GM23338 (cell line): ENCODE results near the gene SLC15A1. TPM values are rescaled to one million over a fixed set of nuclear protein-coding genes. Genes with fewer than 3 reads are reported as not detected.

ENCODE experiments used
- ATAC-seq: fragments of 200-7000 bp; cut with Tn5 transposase; 3 replicates; pipeline ENCODE4 v1.9.1; 2020
- DNase-seq: peaks from one replicate; pipeline ENCODE4 v3.0.0-alpha.2; 2015; ENCODE audit warnings: low spot score
- H2AFZ ChIP-seq: fragments of 200-600 bp; sonication (generic); 2 replicates; pipeline ENCODE4 v1.8.0; 2016; ENCODE audit warnings: antibody characterized with exemption, mild to moderate bottlenecking, moderate library complexity
- H3F3A ChIP-seq: fragments of 200-600 bp; sonication (generic); replicated peaks from 2 replicates; pipeline ENCODE4 v1.8.0; 2017; ENCODE audit warnings: antibody characterized with exemption, mixed run types, low read depth
- H3K27ac ChIP-seq: fragments of 200-600 bp; sonication (generic); 2 replicates; pipeline ENCODE4 v1.6.1; 2016; ENCODE audit warnings: low read depth
- H3K27me3 ChIP-seq: fragments of 200-600 bp; sonication (generic); 2 replicates; pipeline ENCODE4 v1.8.0; 2016; ENCODE audit warnings: mild to moderate bottlenecking, mixed run types, moderate library complexity; ENCODE audit not compliant: insufficient read depth
- H3K36me3 ChIP-seq: fragments of 200-600 bp; sonication (generic); 2 replicates; pipeline ENCODE4 v1.8.0; 2016; ENCODE audit warnings: mild to moderate bottlenecking; ENCODE audit not compliant: insufficient read depth
- H3K4me1 ChIP-seq: fragments of 200-600 bp; sonication (generic); 2 replicates; pipeline ENCODE4 v1.8.0; 2016; ENCODE audit warnings: mild to moderate bottlenecking, moderate library complexity; ENCODE audit not compliant: insufficient read depth
- H3K4me2 ChIP-seq: fragments of 200-600 bp; sonication (generic); 2 replicates; pipeline ENCODE4 v1.7.1; 2017; ENCODE audit warnings: mixed run types
- H3K4me3 ChIP-seq: fragments of 200-600 bp; sonication (generic); 2 replicates; pipeline ENCODE4 v1.6.1; 2016; ENCODE audit warnings: mixed run types
- H3K79me2 ChIP-seq: fragments of 200-600 bp; sonication (generic); replicated peaks from 2 replicates; pipeline ENCODE4 v1.8.0; 2017; ENCODE audit warnings: mild to moderate bottlenecking; ENCODE audit not compliant: insufficient read depth
- H3K9me2 ChIP-seq: fragments of 200-600 bp; sonication (generic); 2 replicates; pipeline ENCODE4 v1.8.0; 2017; ENCODE audit not compliant: insufficient read depth
- H4K20me1 ChIP-seq: fragments of 200-600 bp; sonication (generic); replicated peaks from 2 replicates; pipeline ENCODE4 v1.8.0; 2017; ENCODE audit warnings: mild to moderate bottlenecking; ENCODE audit not compliant: insufficient read depth
- H3K27ac Mint-ChIP-seq: 2 replicates; pipeline ENCODE4 v1.8.0; 2020; ENCODE audit warnings: inconsistent platforms, mild to moderate bottlenecking, moderate library complexity, mixed read lengths
- H3K27me3 Mint-ChIP-seq: 3 replicates; pipeline ENCODE4 v1.8.0; 2022; ENCODE audit warnings: low read depth, mild to moderate bottlenecking, moderate library complexity, mixed read lengths, inconsistent platforms; ENCODE audit not compliant: insufficient read depth, poor library complexity
- H3K36me3 Mint-ChIP-seq: 3 replicates; pipeline ENCODE4 v1.8.0; 2021; ENCODE audit warnings: low read depth, mild to moderate bottlenecking, inconsistent platforms, moderate library complexity, mixed read lengths
- H3K4me1 Mint-ChIP-seq: 3 replicates; pipeline ENCODE4 v1.8.0; 2020; ENCODE audit warnings: mild to moderate bottlenecking, inconsistent platforms, mixed read lengths
- H3K4me3 Mint-ChIP-seq: 3 replicates; pipeline ENCODE4 v1.8.0; 2021; ENCODE audit warnings: moderate library complexity, mild to moderate bottlenecking, inconsistent platforms, mixed read lengths
- H3K9me3 Mint-ChIP-seq: 3 replicates; pipeline ENCODE4 v1.8.0; 2020; ENCODE audit warnings: moderate library complexity, mild to moderate bottlenecking, inconsistent platforms, mixed read lengths
- CREB1 ChIP-seq: fragments of 250-450 bp; sonication (Bioruptor Pico); IDR thresholded peaks from 2 replicates; pipeline ENCODE4 v1.5.0; 2020; ENCODE audit warnings: low read depth, mild to moderate bottlenecking, moderate library complexity
- EZH2 ChIP-seq: fragments of 200-600 bp; sonication (generic); IDR thresholded peaks from one replicate; pipeline ENCODE4 v1.8.0; 2017; ENCODE audit warnings: antibody characterized with exemption, mild to moderate bottlenecking, low read depth; ENCODE audit not compliant: unreplicated experiment
- EZH2phosphoT487 ChIP-seq: fragments of 200-600 bp; sonication (generic); IDR thresholded peaks from one replicate; pipeline ENCODE4 v1.8.1; 2018; ENCODE audit warnings: antibody characterized with exemption; ENCODE audit not compliant: unreplicated experiment
- JUNB ChIP-seq: IDR thresholded peaks from one replicate; pipeline ENCODE4 v1.6.1; 2016; ENCODE audit warnings: antibody characterized with exemption; ENCODE audit not compliant: unreplicated experiment
- NANOG ChIP-seq: IDR thresholded peaks from 2 replicates; pipeline ENCODE4 v1.6.1; 2016; ENCODE audit warnings: antibody characterized with exemption, borderline replicate concordance
- POLR2AphosphoS5 ChIP-seq: IDR thresholded peaks from 2 replicates; pipeline ENCODE4 v1.6.1; 2016; ENCODE audit warnings: antibody characterized with exemption, low read depth
- STAT1 ChIP-seq: IDR thresholded peaks from one replicate; pipeline ENCODE4 v1.6.1; 2016; ENCODE audit warnings: antibody characterized with exemption; ENCODE audit not compliant: unreplicated experiment
- ZNF114 ChIP-seq: fragments of 250-450 bp; sonication (Bioruptor Pico); IDR thresholded peaks from 2 replicates; pipeline ENCODE4 v1.5.0; 2020; ENCODE audit warnings: mild to moderate bottlenecking, moderate library complexity
- ZNF331 ChIP-seq: fragments of 250-450 bp; sonication (Bioruptor Pico); IDR thresholded peaks from 2 replicates; pipeline ENCODE4 v1.5.0; 2020; ENCODE audit warnings: low read depth, mild to moderate bottlenecking, moderate library complexity
- polyA plus RNA-seq: library from polyadenylated mRNA; unstranded; fragments of >200 nt; fragmentation: Nextera tagmentation; extraction: Ambion mirVana; gene quantifications from 2 replicates; pipeline ENCODE4 v1.2.1, GENCODE V29; 2016
- total RNA-seq: library from RNA; depleted of rRNA; stranded (reverse); fragments of >200 nt; shearing (Covaris generic); gene quantifications from 2 replicates; pipeline ENCODE4 v1.2.3, GENCODE V29; 2014
- TF ChIP-seq, protein P1 (sequence below): IDR thresholded peaks from 2 replicates; pipeline ENCODE4 v1.6.1; 2016; ENCODE audit warnings: antibody characterized with exemption
- TF ChIP-seq, protein P2 (sequence below): IDR thresholded peaks from one replicate; pipeline ENCODE4 v1.6.1; 2018; ENCODE audit warnings: antibody characterized with exemption; ENCODE audit not compliant: unreplicated experiment

Gene SLC15A1
- total and polyA plus RNA-seq, 2 experiments from 2014 or later = 1.6 to 3.0 TPM

GRCh38 chr13:98743377-98743776, 9.1 kb downstream of the SLC15A1 start:
- peaks cover 4% of the 10 kb centered on the region for H3K27me3 Mint-ChIP-seq
- no peak overlapping the region for H3K4me3 Mint-ChIP-seq
- Histone ChIP-seq H3K4me1 (no peaks in the 10 kb centered on the region), H3K79me2 (no peaks in the 10 kb centered on the region), H3K27ac (no peak overlapping the region), H3K36me3 (peaks cover 6% of the 10 kb centered on the region; the same call in 1 of the 2 replicates), H3K4me3 (no peak overlapping the region), H3K27me3 (no peaks in the 10 kb centered on the region), H3F3A (no peaks in the 10 kb centered on the region), H4K20me1 (no peaks in the 10 kb centered on the region), H2AFZ (no peak overlapping the region), H3K9me2 (no peaks in the 10 kb centered on the region), H3K4me2 (no peak overlapping the region)
- no peak for DNase-seq
- no peak for TF ChIP-seq STAT1
- TF ChIP-seq CREB1 (CRISPR knock-in tag) = no peak
- TF ChIP-seq, protein P1, sequence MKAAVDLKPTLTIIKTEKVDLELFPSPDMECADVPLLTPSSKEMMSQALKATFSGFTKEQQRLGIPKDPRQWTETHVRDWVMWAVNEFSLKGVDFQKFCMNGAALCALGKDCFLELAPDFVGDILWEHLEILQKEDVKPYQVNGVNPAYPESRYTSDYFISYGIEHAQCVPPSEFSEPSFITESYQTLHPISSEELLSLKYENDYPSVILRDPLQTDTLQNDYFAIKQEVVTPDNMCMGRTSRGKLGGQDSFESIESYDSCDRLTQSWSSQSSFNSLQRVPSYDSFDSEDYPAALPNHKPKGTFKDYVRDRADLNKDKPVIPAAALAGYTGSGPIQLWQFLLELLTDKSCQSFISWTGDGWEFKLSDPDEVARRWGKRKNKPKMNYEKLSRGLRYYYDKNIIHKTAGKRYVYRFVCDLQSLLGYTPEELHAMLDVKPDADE = no peak
- TF ChIP-seq NANOG = no peak
- no peak for TF ChIP-seq POLR2AphosphoS5
- no peak for TF ChIP-seq JUNB
- TF ChIP-seq EZH2phosphoT487 = no peak
- TF ChIP-seq, protein P2, sequence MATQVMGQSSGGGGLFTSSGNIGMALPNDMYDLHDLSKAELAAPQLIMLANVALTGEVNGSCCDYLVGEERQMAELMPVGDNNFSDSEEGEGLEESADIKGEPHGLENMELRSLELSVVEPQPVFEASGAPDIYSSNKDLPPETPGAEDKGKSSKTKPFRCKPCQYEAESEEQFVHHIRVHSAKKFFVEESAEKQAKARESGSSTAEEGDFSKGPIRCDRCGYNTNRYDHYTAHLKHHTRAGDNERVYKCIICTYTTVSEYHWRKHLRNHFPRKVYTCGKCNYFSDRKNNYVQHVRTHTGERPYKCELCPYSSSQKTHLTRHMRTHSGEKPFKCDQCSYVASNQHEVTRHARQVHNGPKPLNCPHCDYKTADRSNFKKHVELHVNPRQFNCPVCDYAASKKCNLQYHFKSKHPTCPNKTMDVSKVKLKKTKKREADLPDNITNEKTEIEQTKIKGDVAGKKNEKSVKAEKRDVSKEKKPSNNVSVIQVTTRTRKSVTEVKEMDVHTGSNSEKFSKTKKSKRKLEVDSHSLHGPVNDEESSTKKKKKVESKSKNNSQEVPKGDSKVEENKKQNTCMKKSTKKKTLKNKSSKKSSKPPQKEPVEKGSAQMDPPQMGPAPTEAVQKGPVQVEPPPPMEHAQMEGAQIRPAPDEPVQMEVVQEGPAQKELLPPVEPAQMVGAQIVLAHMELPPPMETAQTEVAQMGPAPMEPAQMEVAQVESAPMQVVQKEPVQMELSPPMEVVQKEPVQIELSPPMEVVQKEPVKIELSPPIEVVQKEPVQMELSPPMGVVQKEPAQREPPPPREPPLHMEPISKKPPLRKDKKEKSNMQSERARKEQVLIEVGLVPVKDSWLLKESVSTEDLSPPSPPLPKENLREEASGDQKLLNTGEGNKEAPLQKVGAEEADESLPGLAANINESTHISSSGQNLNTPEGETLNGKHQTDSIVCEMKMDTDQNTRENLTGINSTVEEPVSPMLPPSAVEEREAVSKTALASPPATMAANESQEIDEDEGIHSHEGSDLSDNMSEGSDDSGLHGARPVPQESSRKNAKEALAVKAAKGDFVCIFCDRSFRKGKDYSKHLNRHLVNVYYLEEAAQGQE = no peak
- no peak for TF ChIP-seq EZH2
- TF ChIP-seq ZNF114 (CRISPR knock-in tag) = no peak
- H3K36me3 Mint-ChIP-seq = peaks cover 14% of the 10 kb centered on the region
- peaks cover 23% of the 10 kb centered on the region for H3K9me3 Mint-ChIP-seq
- H3K4me1 Mint-ChIP-seq = peaks cover 7% of the 10 kb centered on the region; the same call in 1 of the 3 replicates
- no peak for ATAC-seq
- no peak overlapping the region for H3K27ac Mint-ChIP-seq

DNA sequence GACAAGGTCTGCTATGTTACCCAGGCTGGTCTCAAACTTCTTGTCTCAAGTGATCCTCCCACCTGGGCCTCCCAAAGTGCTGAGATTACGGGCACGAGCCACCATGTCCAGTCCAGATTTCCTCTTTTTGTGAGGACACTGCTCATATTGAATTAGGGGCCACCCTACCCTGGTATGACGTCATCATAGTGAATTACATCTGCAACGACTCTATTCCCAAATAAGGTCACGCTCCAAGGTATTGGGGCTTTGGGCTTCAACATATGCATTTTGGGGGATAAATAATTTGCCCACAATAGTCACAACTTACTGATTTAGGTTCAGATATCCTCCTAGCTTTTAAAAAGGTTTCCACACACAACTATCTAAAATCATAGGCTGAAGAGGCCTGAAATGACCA, 9.5 kb downstream of the SLC15A1 start:
- Mint-ChIP-seq H3K9me3 (peaks cover 27% of the 10 kb centered on the region), H3K36me3 (peaks cover 18% of the 10 kb centered on the region), H3K4me3 (no peak overlapping the region), H3K27me3 (peaks cover 4% of the 10 kb centered on the region), H3K27ac (no peak overlapping the region), H3K4me1 (peaks cover 4% of the 10 kb centered on the region; the same call in 1 of the 3 replicates)
- H4K20me1 ChIP-seq = no peaks in the 10 kb centered on the region
- H3K79me2 ChIP-seq = no peaks in the 10 kb centered on the region
- H3K27me3 ChIP-seq = no peaks in the 10 kb centered on the region
- peaks cover 8% of the 10 kb centered on the region; the same call in 1 of the 2 replicates for H3K36me3 ChIP-seq
- H3F3A ChIP-seq = no peaks in the 10 kb centered on the region
- H2AFZ ChIP-seq = no peak overlapping the region
- ATAC-seq (no peak), DNase-seq (no peak)
- no peak overlapping the region for H3K4me2 ChIP-seq
- H3K9me2 ChIP-seq = no peaks in the 10 kb centered on the region
- no peak overlapping the region for H3K27ac ChIP-seq
- H3K4me1 ChIP-seq = no peaks in the 10 kb centered on the region
- H3K4me3 ChIP-seq = no peak overlapping the region
- no peak for TF ChIP-seq CREB1 (CRISPR knock-in tag)
- TF ChIP-seq JUNB = no peak
- TF ChIP-seq POLR2AphosphoS5 = no peak
- TF ChIP-seq ZNF331 (CRISPR knock-in tag) = no peak
- TF ChIP-seq, protein P1 = no peak
- no peak for TF ChIP-seq ZNF114 (CRISPR knock-in tag)
- no peak for TF ChIP-seq EZH2phosphoT487
- TF ChIP-seq NANOG = no peak
- TF ChIP-seq STAT1 = no peak
